ENCODE measurements around the gene CAPN11. TPM values are rescaled to one million over a fixed set of nuclear protein-coding genes. Genes with fewer than 3 reads are reported as not detected.

CAPN11 gene
- total RNA-seq, 1 experiment from 2014 or later = not detected

DNA sequence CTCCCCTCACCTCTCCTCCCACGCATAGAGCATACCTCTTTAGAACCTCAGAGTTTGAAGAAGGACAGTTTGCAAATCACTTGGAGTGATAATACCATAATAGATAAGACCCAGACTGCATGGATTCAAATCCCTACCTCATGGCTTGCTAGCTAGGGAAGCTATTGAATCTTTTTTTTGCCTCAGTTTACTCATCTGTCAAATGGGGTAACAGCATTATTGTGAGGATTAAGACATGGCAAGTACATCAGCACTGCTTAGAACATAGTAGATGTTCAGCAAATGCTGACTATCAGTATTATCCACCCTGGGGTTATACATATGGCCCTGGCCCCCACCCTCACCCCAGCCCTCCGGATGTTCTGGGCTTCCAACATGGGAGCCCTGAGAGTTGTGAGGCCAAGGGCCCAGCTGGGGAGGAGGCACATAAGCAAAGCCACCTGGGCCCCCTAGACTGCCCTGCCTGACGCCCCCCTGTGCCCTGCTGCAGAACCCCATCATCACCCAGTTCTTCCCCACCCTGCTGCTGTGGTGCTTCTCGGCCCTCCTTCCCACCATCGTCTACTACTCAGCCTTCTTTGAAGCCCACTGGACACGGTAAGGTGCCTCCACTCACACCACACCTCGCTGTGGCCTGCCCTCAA, 9.1 kb upstream of the CAPN11 start (continued):
- TF ChIP-seq CTCF (IDR thresholded peaks at IDR 0.05 in 2 of 3, conservative IDR thresholded peaks at IDR 0.05 in 1 of 3; ENCODE audit: borderline replicate concordance in 1 of 3, insufficient read depth in 1 of 3, low read depth in 2 of 3, low read length in 2 of 3) (no peak), CBX3 (IDR thresholded peaks at IDR 0.05; ENCODE audit: low read depth) (no peak), SP1 (IDR thresholded peaks at IDR 0.05; ENCODE audit: low read depth) (no peak), TCF7L2 (IDR thresholded peaks at IDR 0.05; ENCODE audit: borderline replicate concordance, extremely low read depth, insufficient read depth, insufficient read length) (no peak), POLR2A (IDR thresholded peaks at IDR 0.05; ENCODE audit: borderline replicate concordance, extremely low read depth, insufficient read depth, insufficient read length) (no peak), POLR2AphosphoS5 (IDR thresholded peaks at IDR 0.05; ENCODE audit: low read depth, low read length) (no peak)

DNA sequence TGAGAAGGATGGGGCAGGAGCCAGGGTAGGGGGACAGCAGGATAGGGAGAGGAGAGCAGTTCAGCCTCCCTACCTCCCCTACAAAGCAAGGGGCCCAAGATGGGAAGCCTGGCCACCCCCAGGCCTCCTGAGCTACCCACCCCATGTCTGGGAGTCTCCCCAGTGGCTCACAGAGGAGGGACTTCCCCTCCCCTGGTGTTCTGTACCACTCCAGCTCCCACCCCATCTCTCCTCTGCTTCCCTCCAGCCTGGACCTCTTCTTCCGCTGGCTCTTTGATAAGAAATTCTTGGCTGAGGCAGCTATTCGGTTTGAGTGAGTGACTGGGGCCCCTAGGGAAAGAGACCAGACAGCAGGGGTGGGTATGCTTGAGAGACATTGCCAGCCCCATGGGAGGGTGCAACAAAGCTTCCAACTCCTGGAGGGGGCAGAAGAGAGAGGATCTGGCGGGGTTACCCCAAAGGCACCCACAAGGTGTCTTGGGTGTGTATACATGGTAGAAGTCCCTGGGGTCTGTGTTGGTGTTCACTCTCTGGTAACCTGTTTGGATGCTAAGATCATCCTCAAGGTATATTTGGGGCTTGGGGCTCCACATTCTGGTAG, 8.2 kb upstream of the CAPN11 start:
- Histone ChIP-seq H3K4me2 (ENCODE audit: low read length) (no peak overlapping the region), H3K27ac (ENCODE audit: low read depth, low read length) (no peak overlapping the region), H3K4me1 (ENCODE audit: control insufficient read depth in 1 of 2, insufficient read depth in 2 of 2, low read length in 2 of 2) (peaks cover 0 to 6% of the 10 kb centered on the region in 2 experiments; a peak in 1 of 4 replicates), H3K9me2 (ENCODE audit: insufficient read depth) (no peaks in the 10 kb centered on the region), H3K36me3 (ENCODE audit: control insufficient read depth in 1 of 2, insufficient read depth in 2 of 2, low read length in 2 of 2) (peaks cover 15% of the 10 kb centered on the region in 2 experiments; a peak in 3 of 4 replicates), H3K79me2 (ENCODE audit: insufficient read depth, low read length) (no peaks in the 10 kb centered on the region), H3K9me3 (ENCODE audit: control insufficient read depth in 1 of 2, insufficient read depth in 1 of 2, low read depth in 1 of 2, low read length in 2 of 2) (no peaks in the 10 kb centered on the region), H3K9ac (ENCODE audit: low read length) (no peak overlapping the region), H3K4me3 (replicated peaks in 1 of 2; ENCODE audit: low read depth in 1 of 2, low read length in 2 of 2) (no peak overlapping the region), H3K27me3 (ENCODE audit: insufficient read depth, low read length) (no peaks in the 10 kb centered on the region), H4K20me1 (ENCODE audit: insufficient read depth) (no peaks in the 10 kb centered on the region), H2AFZ (ENCODE audit: low read depth, low read length, poor library complexity, severe bottlenecking) (no peak overlapping the region)
- CTCF ChIA-PET = no interaction called here
- TF ChIP-seq TCF7L2 (IDR thresholded peaks at IDR 0.05; ENCODE audit: borderline replicate concordance, extremely low read depth, insufficient read depth, insufficient read length) (no peak), ZFX (IDR thresholded peaks at IDR 0.05) (no peak), CEBPB (IDR thresholded peaks at IDR 0.05; ENCODE audit: low read depth) (no peak), EZH2 (IDR thresholded peaks at IDR 0.05) (no peak), EZH2phosphoT487 (IDR thresholded peaks at IDR 0.05; ENCODE audit: borderline replicate concordance) (no peak), POLR2A (IDR thresholded peaks at IDR 0.05; ENCODE audit: borderline replicate concordance, extremely low read depth, insufficient read depth, insufficient read length) (no peak), POLR2AphosphoS5 (IDR thresholded peaks at IDR 0.05; ENCODE audit: low read depth, low read length) (no peak), FOSL1 (IDR thresholded peaks at IDR 0.05; ENCODE audit: low read depth) (no peak), EGR1 (IDR thresholded peaks at IDR 0.05; ENCODE audit: low read depth) (no peak), ZNF274 (IDR thresholded peaks at IDR 0.05; ENCODE audit: low read depth, low read length) (no peak), CBX3 (IDR thresholded peaks at IDR 0.05; ENCODE audit: low read depth) (no peak), SRF (IDR thresholded peaks at IDR 0.05; ENCODE audit: low read depth) (no peak)
- TF ChIP-seq, protein P1, sequence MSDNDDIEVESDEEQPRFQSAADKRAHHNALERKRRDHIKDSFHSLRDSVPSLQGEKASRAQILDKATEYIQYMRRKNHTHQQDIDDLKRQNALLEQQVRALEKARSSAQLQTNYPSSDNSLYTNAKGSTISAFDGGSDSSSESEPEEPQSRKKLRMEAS (IDR thresholded peaks at IDR 0.05) = no peak
- RAD21 ChIA-PET (ENCODE audit: low non-redundant PET in 1 of 2, low total read pairs in 2 of 2, uncharacterized antibody in 2 of 2, unreplicated experiment in 2 of 2) = no interaction called here
- DNase-seq (ENCODE audit: low read depth, low spot score) (no peak), ATAC-seq (no peak)
- POLR2A ChIA-PET = no interaction called here
- BruUV-seq (replicated peaks) = no TSS peak
- intact Hi-C loops (cut with micrococcal nuclease) = no loop called here

All from HCT116 (cell line).